ENCODE data around the gene SLC13A3.

SLC13A3 gene

GRCh38 chr20:46573234-46573633 lies 78.0 kb downstream of the SLC13A3 start:
- no peak for DNase-seq

GRCh38 chr20:46572790-46573189 lies 78.5 kb downstream of the SLC13A3 start:
- no peak for DNase-seq

- DNase-seq, result peak; percentile 96
Observed at GRCh38 chr20:46572153-46572552, 79.1 kb downstream of the SLC13A3 start.

GRCh38 chr20:46571418-46571817 lies 79.8 kb downstream of the SLC13A3 start:
- DNase-seq, result no peak

DNA sequence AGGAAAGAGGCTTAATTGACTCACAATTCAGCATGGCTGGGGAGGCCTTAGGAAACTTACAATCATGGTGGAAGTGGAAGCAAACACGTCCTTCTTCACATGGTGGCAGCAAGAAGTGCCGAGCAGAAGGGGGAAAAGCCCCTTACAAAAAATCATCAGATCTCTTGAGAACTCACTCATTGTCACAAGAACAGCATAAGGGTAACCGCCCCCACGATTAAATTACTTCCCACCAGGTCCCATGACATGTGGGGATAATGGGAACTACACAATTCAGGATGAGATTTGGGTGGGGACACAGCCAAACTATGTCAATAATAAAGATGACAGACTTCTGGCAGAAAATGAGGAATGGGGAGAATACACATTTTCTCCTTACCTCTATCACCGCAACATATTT lies 80.3 kb downstream of the SLC13A3 start:
- DNase-seq, result no peak

DNA sequence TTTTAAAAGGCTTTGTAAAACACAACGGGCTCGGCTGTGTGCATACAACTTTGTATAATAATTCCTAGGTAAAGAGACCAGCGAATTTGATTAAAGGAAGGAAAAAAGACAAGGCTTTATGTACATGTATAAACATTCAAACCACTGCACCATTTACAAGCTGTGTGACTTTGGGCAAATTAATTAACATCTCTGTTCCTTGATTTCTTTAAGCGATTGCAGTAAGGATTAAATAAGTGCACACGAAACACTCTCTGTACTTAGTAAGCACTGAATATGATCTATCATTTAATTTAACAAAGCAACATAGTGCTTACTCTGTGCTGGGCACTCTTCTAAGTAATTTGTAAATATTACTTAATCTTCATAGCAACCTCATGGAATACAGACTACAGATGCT lies 81.3 kb downstream of the SLC13A3 start:
- DNase-seq, result no peak

DNA sequence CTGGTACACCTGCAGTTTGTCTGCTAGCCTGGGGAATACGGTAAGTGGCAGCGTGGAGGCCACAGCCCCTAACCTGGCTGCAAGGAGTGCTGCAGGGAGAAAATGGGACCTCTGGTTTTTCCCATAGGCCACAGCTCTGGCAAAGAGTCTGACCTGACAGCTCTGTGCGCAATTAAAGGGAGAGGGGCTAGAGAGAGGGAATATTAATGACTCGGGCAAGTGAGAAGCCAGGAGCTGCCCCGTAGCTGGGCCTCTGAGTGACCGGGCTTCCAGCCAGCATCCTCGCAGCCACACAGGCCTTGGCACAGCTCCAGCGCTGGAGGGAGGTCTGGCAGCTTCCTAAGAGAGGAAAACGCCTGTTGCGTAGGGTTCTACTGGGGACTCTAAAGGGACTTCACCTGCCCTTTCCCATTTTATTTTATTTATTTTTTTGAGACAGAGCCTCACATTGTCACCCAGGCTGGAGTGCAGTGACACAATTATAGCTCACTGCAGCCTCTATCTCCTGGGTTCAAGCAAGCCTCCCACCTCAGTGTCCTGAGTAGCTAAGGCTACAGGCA lies 82.6 kb downstream of the SLC13A3 start:
- DNase-seq, result peak; percentile 95

DNA sequence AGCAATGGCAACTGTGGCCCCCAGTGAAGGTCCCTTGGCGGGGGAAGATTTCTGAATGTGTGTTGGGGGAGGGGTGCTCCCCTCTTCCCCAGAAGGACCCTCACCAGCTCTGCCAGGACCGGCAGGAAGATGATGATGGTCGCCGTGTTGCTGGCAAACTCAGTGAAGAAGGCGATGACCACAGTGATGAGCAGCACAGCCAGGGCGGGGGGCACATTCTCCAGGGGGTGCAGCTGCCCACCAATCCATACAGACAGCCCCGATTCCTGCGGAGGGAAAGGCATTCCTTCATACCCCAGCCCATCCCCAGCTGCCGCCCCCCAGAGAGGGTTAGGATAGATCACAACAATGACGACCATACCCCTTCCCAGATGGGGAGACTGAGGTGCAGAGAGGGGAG lies 85.1 kb downstream of the SLC13A3 start:
- no peak for DNase-seq

DNA sequence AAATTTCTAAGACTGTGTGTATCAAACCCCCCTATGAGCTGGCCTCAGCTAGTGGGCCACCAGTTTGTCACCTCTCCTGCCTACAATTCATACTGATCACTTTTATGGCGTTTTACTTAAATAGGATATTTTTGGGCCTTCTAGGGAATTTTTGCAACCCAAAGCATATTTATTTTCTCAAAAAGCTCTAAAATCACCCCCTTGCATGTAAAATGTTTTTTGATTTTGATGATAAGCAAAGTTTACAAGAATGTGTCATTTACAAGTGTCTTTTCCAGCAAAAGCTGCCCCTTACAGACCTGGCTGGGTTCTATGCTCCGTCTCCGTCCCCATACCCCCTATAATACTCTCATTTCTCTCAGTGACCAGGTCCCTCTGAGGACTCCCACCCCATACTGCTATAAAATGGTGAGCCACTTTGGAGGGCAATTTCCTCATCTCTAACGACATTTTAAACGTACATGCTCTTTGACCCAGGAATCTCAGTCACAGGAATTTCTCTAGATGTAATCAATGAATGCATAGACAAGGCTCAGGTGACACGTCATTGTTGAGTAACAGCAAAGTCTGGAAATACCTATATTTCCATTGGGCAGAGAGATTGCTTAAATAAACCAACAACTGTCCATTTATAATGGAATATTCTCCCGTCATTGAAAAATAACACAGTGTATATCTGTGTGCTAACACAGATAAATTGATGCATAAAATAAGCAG lies 86.9 kb downstream of the SLC13A3 start:
- DNase-seq, result no peak

DNA sequence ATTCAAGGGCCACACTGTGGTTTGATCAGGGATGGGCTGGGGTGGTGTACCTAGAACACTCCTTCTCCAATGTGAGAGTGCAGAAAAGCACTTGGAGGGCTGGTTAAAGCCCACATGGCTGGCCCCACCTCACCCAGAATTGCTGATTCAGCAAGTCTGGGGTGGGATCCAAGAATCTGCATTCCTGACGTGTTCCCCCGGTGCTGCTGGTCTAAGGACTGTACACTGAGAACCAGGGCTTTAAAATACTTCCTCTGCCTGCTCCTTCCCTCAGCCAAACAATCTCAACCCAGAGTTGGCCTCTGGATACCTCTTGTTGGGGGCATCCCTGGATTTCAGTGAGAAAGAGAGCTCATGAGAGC lies 87.4 kb downstream of the SLC13A3 start:
- DNase-seq, result peak; percentile 41

- DNase-seq, result peak; percentile 60
Observed at GRCh38 chr20:46563170-46563859, 87.9 kb downstream of the SLC13A3 start.

GRCh38 chr20:46562373-46563169 lies 88.7 kb downstream of the SLC13A3 start:
- DNase-seq, result peak; percentile 89

DNA sequence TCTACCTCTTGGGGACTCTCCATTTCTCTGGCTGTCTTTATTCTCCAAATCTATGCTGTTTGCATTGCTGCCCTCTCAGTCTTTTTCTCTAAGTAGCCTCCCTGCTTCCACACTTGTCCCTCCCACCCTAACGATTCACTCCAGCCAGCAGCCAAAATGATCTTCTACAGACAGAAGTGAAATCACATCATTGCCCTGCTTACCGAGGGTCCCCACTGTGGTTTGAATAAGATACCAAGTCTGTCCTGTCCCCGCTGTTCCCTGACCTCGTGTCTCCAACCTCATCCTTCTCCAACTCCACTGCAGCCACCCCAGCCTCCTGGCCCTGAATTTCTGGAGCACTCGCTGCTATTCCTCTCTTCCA lies 89.3 kb downstream of the SLC13A3 start:
- DNase-seq, result no peak

- DNase-seq, result peak; percentile 47
Observed at GRCh38 chr20:46559685-46560440, 91.4 kb downstream of the SLC13A3 start.

- DNase-seq, result no peak
Observed at GRCh38 chr20:46559001-46559400, 92.3 kb downstream of the SLC13A3 start.

DNA sequence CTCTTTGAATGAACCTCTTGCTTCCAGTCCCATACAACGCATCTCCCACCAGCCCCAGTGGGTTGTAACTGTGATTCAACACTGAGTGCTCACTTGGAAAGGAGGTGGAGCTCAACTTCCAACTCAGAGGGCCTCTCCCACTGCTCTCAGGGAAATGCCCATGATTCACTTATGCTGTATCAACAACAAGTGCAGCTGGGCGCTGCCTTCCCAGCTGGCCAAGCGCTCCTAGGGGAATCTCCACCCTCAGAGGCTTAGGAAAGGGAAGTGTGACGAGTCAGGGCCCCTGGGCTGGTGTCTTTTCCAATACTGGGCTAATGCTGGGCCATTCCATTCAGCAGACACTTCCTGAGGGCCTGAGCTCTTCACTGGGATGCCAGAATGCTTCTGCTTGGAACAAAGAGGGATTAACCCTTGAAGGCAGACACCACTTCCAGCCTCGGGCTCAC lies 92.7 kb downstream of the SLC13A3 start:
- DNase-seq, result no peak

- no peak for DNase-seq
Observed at GRCh38 chr20:46557231-46557956, 93.9 kb downstream of the SLC13A3 start.

GRCh38 chr20:46555370-46555956 lies 95.8 kb downstream of the SLC13A3 start:
- no peak for DNase-seq

DNA sequence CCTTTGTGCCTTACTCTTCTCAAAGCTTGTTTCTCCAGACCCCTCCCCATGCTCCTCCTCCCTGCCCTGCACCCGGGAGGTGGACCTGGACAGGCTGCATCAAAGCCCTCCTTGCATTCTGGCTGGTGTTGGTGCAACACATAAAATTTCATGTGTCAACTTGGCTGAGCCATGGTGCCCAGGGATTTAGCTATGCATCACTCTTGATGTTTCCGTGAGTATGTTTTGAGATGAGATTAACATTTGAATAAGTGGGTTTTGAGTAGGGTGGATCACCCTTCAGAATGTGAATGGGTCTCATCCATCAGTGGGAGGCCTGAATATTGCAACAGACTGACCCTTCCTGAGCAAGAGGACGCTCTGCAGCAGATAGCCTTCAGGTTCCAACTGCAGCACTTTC lies 96.4 kb downstream of the SLC13A3 start:
- no peak for DNase-seq

DNA sequence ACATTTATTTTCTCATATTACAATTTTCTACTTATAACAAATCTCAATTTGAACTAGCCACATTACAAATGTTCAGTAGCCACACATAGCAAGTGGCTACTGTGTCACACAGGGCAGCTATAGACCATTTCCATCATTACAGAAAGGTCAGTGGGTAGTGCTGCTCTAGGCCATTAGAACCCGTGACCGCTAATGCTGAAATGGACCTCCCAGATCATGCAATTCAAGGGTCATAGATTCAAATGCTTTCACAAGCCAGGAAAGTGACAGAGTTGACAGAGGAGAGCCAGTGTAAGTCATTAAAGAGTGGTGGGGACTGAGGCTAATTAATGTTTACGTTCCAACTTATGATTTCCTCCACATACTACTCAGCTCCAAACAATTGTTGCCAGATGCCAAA lies 97.3 kb downstream of the SLC13A3 start:
- DNase-seq, result no peak

All from midbrain (tissue), 1 donor.